Panc1 (cell line): ENCODE results near the gene KAT8. TPM values are rescaled to one million over a fixed set of nuclear protein-coding genes. Genes with fewer than 3 reads are reported as not detected.

Source experiments
- total RNA-seq: library from RNA; stranded (reverse); gene quantifications from one replicate; pipeline ENCODE4 v1.2.1, GENCODE V29; 2021; ENCODE audit not compliant: unreplicated experiment

Gene KAT8
- total RNA-seq, 1 experiment from 2014 or later, result 48.3 TPM

Other genes starting within 250 kb of the KAT8 start
- gene BCL7C, start 223.6 kb upstream of the KAT8 start, total RNA-seq, result 45.8 TPM
- 2.9 TPM for gene CTF1, start 221.1 kb upstream of the KAT8 start, total RNA-seq
- 52.3 TPM for gene FBXL19, start 194.1 kb upstream of the KAT8 start, total RNA-seq
- gene ORAI3, start 168.6 kb upstream of the KAT8 start, total RNA-seq, result 26.9 TPM
- 38.7 TPM for gene SETD1A, start 159.9 kb upstream of the KAT8 start, total RNA-seq
- 5.4 TPM for gene HSD3B7, start 132.5 kb upstream of the KAT8 start, total RNA-seq
- 3.7 TPM for gene STX1B, start 107.0 kb upstream of the KAT8 start, total RNA-seq
- gene STX4, start 84.1 kb upstream of the KAT8 start, total RNA-seq, result 65.2 TPM
- gene ZNF668, start 43.4 kb upstream of the KAT8 start, total RNA-seq, result 21.5 TPM
- 26.8 TPM for gene ZNF646, start 43.2 kb upstream of the KAT8 start, total RNA-seq
- 3.4 TPM for gene PRSS53, start 28.7 kb upstream of the KAT8 start, total RNA-seq
- 109 TPM for gene VKORC1, start 22.9 kb upstream of the KAT8 start, total RNA-seq
- 60.4 TPM for gene BCKDK, start 9.3 kb upstream of the KAT8 start, total RNA-seq
- gene PRSS8, start 18.1 kb downstream of the KAT8 start, total RNA-seq, result 0.15 TPM
- gene PRSS36, start 32.4 kb downstream of the KAT8 start, total RNA-seq, result 0.23 TPM
- gene FUS, start 62.5 kb downstream of the KAT8 start, total RNA-seq, result 441 TPM
- gene PYCARD, start 85.1 kb downstream of the KAT8 start, total RNA-seq, result 99.4 TPM
- 0.08 TPM for gene TRIM72, start 96.5 kb downstream of the KAT8 start, total RNA-seq
- not detected for gene PYDC1, start 99.5 kb downstream of the KAT8 start, total RNA-seq
- gene ITGAM, start 142.3 kb downstream of the KAT8 start, total RNA-seq, result 1.3 TPM
- gene ITGAX, start 237.5 kb downstream of the KAT8 start, total RNA-seq, result 0.49 TPM